ENCODE data around the gene MRPS27. TPM values are rescaled to one million over a fixed set of nuclear protein-coding genes. Genes with fewer than 3 reads are reported as not detected.

Gene MRPS27
- total and polyA plus RNA-seq, 2 of the 4 experiments (the other 2 are of a cell fraction) = 46.9 to 90.5 TPM

GRCh38 chr5:72324189-72324825 lies 4.3 kb upstream of the MRPS27 start:
- Histone ChIP-seq H3K9me3 (ENCODE audit: control insufficient read depth, insufficient read depth, low read length) (no peaks in the 10 kb centered on the region), H3K4ac (ENCODE audit: low read depth, low read length) (no peak overlapping the region), H3K23ac (ENCODE audit: low read depth, low read length) (no peak overlapping the region), H2AFZ (replicated peaks; ENCODE audit: low read length, poor library complexity) (no peak overlapping the region), H2AK5ac (ENCODE audit: low read depth, low read length) (no peak overlapping the region), H4K91ac (ENCODE audit: insufficient read depth, low read depth, low read length) (no peak overlapping the region), H4K20me1 (ENCODE audit: insufficient read depth, low read length) (no peaks in the 10 kb centered on the region), H3K4me1 (ENCODE audit: control insufficient read depth, insufficient read depth, low read length) (peaks cover 20% of the 10 kb centered on the region), H2AK9ac (replicated peaks; ENCODE audit: low read depth, low read length, poor library complexity) (no peak overlapping the region), H3K9ac (ENCODE audit: low read depth, low read length) (no peak overlapping the region), H3K36me3 (ENCODE audit: control insufficient read depth, insufficient read depth, low read length) (peaks cover 6% of the 10 kb centered on the region), H3K9me1 (ENCODE audit: insufficient read depth, low read length) (peaks cover 16% of the 10 kb centered on the region), H2BK15ac (ENCODE audit: low read depth, low read length) (no peak overlapping the region), H2BK120ac (ENCODE audit: low read depth, low read length) (no peak overlapping the region), H4K5ac (ENCODE audit: low read depth, low read length) (no peak overlapping the region), H3K56ac (ENCODE audit: extremely low read depth, insufficient read depth, low read length) (no peak overlapping the region), H3K4me2 (ENCODE audit: low read depth, low read length) (no peak overlapping the region), H3K27ac (ENCODE audit: insufficient read depth, low read length) (no peak overlapping the region), H3K4me3 (ENCODE audit: insufficient read depth, low read depth, low read length) (no peak overlapping the region), H3K27me3 (ENCODE audit: control insufficient read depth, insufficient read depth, low read length) (no peaks in the 10 kb centered on the region), H3K18ac (ENCODE audit: low read depth, low read length) (no peak overlapping the region), H3K79me1 (ENCODE audit: low read depth in 1 of 2, low read length in 2 of 2) (peaks cover 23 to 48% of the 10 kb centered on the region in 2 experiments), H2BK5ac (ENCODE audit: low read depth, low read length, poor library complexity, severe bottlenecking) (no peak overlapping the region), H2BK20ac (ENCODE audit: low read depth, low read length) (no peak overlapping the region), H3K14ac (replicated peaks; ENCODE audit: low read depth, low read length) (no peak overlapping the region), H4K8ac (ENCODE audit: low read depth in 2 of 2, low read length in 2 of 2) (no peak overlapping the region)
- dilution Hi-C loops (cut with HindIII; ENCODE audit: low sequenced_read_pairs, unreplicated experiment) (no loop called here), intact Hi-C loops (cut with micrococcal nuclease) (no loop called here), in situ Hi-C loops (cut with MboI; ENCODE audit: low sequenced_read_pairs) (loop anchor here (25.0 kb wide), 1 partner anchor 737 kb away; the partner anchor contains the start of gene MCCC2)
- ChIA-PET CTCF (no interaction called here), POLR2A (ENCODE audit: unreplicated experiment) (no interaction called here)
- TF ChIP-seq RFX5 (IDR thresholded peaks at IDR 0.05; ENCODE audit: low read depth, low read length) (no peak), RCOR1 (IDR thresholded peaks at IDR 0.05; ENCODE audit: insufficient replicate concordance, low read length) (no peak), CTCF (conservative IDR thresholded peaks at IDR 0.05; ENCODE audit: low read depth, low read length) (no peak), CHD1 (IDR thresholded peaks at IDR 0.05; ENCODE audit: low read depth, low read length) (no peak), BHLHE40 (IDR thresholded peaks at IDR 0.05; ENCODE audit: low read depth, low read length) (no peak), CEBPB (IDR thresholded peaks at IDR 0.05; ENCODE audit: low read depth, low read length) (no peak), NFE2L2 (IDR thresholded peaks at IDR 0.05; ENCODE audit: low read depth, low read length) (no peak), FOS (IDR thresholded peaks at IDR 0.05; ENCODE audit: low read depth, low read length) (no peak), MAZ (IDR thresholded peaks at IDR 0.05; ENCODE audit: borderline replicate concordance, low read depth, low read length) (no peak), SMC3 (IDR thresholded peaks at IDR 0.05; ENCODE audit: low read depth, low read length) (no peak)
- TF ChIP-seq, protein P1, sequence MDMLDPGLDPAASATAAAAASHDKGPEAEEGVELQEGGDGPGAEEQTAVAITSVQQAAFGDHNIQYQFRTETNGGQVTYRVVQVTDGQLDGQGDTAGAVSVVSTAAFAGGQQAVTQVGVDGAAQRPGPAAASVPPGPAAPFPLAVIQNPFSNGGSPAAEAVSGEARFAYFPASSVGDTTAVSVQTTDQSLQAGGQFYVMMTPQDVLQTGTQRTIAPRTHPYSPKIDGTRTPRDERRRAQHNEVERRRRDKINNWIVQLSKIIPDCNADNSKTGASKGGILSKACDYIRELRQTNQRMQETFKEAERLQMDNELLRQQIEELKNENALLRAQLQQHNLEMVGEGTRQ (IDR thresholded peaks at IDR 0.05; ENCODE audit: low read depth, low read length) = no peak
- BruUV-seq (replicated peaks) = no TSS peak
- DNase-seq (no peak), ATAC-seq (ENCODE audit: low read depth) (no peak)
- 78% methylated on average over 3 of the region's 5 CpGs; no CpG with 5 or more reads in 1 of the 2 experiments for WGBS, 2 experiments (ENCODE audit: extremely low coverage in 2 of 2, insufficient read length in 1 of 2)
